Naive B cell (primary cell): ENCODE results near the gene GPD1. TPM values are rescaled to one million over a fixed set of nuclear protein-coding genes. Genes with fewer than 3 reads are reported as not detected.
A peak's percentile ranks its signal among the peaks of the same experiment; 100 is the strongest.

Experiments
- ATAC-seq, 2 donors: fragments of 150-1000 bp; cut with Tn5 transposase; 2 replicates each; pipeline ENCODE4 v1.10.0; 2021; ENCODE audit warnings: low read depth in 2 of 2, mild to moderate bottlenecking in 2 of 2, moderate library complexity in 2 of 2
- DNase-seq: peaks from one replicate; pipeline ENCODE4 v3.0.0; 2022
- H3K27ac Mint-ChIP-seq, 6 donors: one replicate each; pipeline ENCODE4 v1.8.0; 2020 to 2022; ENCODE audit warnings: mild to moderate bottlenecking in 6 of 6, mixed read lengths in 6 of 6, moderate library complexity in 5 of 6, inconsistent platforms in 2 of 6
- H3K27me3 Mint-ChIP-seq, 3 donors: one replicate each; pipeline ENCODE4 v1.8.0; 2021 to 2022; ENCODE audit warnings: mixed read lengths in 3 of 3, mild to moderate bottlenecking in 1 of 3
- H3K36me3 Mint-ChIP-seq, 2 donors: one replicate each; pipeline ENCODE4 v1.8.0; 2020 to 2022; ENCODE audit warnings: mixed read lengths in 2 of 2, inconsistent platforms in 1 of 2, mild to moderate bottlenecking in 1 of 2
- H3K4me1 Mint-ChIP-seq, 3 donors: one replicate each; pipeline ENCODE4 v1.8.0; 2020 to 2022; ENCODE audit warnings: mixed read lengths in 3 of 3, inconsistent platforms in 1 of 3, mild to moderate bottlenecking in 1 of 3, moderate library complexity in 1 of 3
- H3K4me3 Mint-ChIP-seq, 8 donors: one replicate each; pipeline ENCODE4 v1.8.0; 2020 to 2022; ENCODE audit warnings: mild to moderate bottlenecking in 8 of 8, mixed read lengths in 8 of 8, moderate library complexity in 8 of 8, inconsistent platforms in 2 of 8
- H3K9me3 Mint-ChIP-seq, 7 donors: one replicate each; pipeline ENCODE4 v1.8.0; 2020 to 2022; ENCODE audit warnings: mixed read lengths in 7 of 7, mild to moderate bottlenecking in 5 of 7, inconsistent platforms in 2 of 7, moderate library complexity in 1 of 7
- polyA plus RNA-seq, 6 donors: library from polyadenylated mRNA; unstranded; fragments of 300-500 nt; fragmentation: Illumina TruSeq; gene quantifications; one replicate each; pipeline ENCODE4 v1.2.3, GENCODE V29; 2021; ENCODE audit warnings: low read depth in 6 of 6

Gene GPD1
- polyA plus RNA-seq, 6 donors from 2014 or later, result not detected

DNA sequence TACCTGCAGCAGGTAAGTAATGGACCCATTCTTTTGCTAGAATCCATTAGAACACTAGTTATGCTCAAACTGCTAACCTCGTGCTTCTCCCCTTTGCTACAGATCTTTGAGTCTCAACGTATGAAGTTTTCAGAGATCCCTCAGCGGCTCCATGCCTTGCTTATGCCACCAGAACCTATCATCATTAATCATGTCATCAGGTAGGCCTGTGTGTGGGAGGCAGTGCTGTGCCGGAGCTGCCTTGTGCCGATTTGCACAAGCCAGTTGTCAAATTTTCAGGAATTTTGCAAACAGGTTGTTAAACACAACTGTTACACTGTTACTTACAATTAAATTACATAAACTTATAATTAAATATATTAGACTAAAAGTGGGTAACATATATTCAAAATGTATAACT, 13.4 kb upstream of the GPD1 start:
- H3K27me3 Mint-ChIP-seq, result no peaks in the 10 kb centered on the region
- H3K36me3 Mint-ChIP-seq, result peaks cover 5 to 7% of the 10 kb centered on the region in 2 donors
- H3K9me3 Mint-ChIP-seq, result no peaks in the 10 kb centered on the region
- no peak for ATAC-seq
- H3K27ac Mint-ChIP-seq, result no peak overlapping the region
- peaks cover 11 to 29% (median 27%) of the 10 kb centered on the region in 3 donors for H3K4me1 Mint-ChIP-seq
- H3K4me3 Mint-ChIP-seq, result no peak overlapping the region
- DNase-seq, result no peak

- peaks cover 32 to 43% of the 10 kb centered on the region in 2 donors for H3K36me3 Mint-ChIP-seq
- no peaks in the 10 kb centered on the region for H3K27me3 Mint-ChIP-seq
- no peak overlapping the region for H3K4me3 Mint-ChIP-seq
- DNase-seq, result no peak
- H3K4me1 Mint-ChIP-seq, result peaks cover 0 to 17% (median 7%) of the 10 kb centered on the region in 3 donors
- H3K9me3 Mint-ChIP-seq, result no peaks in the 10 kb centered on the region
- ATAC-seq, result no peak
- H3K27ac Mint-ChIP-seq, result peak overlapping the region in 1 of 6 donors; percentile 52
These were observed 5.9 kb upstream of the GPD1 start for GRCh38 chr12:50097952-50098351.

GRCh38 chr12:50099302-50100008, 4.4 kb upstream of the GPD1 start:
- H3K27ac Mint-ChIP-seq, result peak overlapping the region in 3 of 6 donors; percentile 10 to 59 (median 31)
- H3K27me3 Mint-ChIP-seq, result no peaks in the 10 kb centered on the region
- DNase-seq (no peak), ATAC-seq (no peak)
- H3K36me3 Mint-ChIP-seq, result peaks cover 32 to 43% of the 10 kb centered on the region in 2 donors
- H3K9me3 Mint-ChIP-seq, result no peaks in the 10 kb centered on the region
- no peak overlapping the region for H3K4me3 Mint-ChIP-seq
- H3K4me1 Mint-ChIP-seq, result peaks cover 0 to 17% (median 9%) of the 10 kb centered on the region in 3 donors

GRCh38 chr12:50100561-50100960, 3.2 kb upstream of the GPD1 start:
- H3K27me3 Mint-ChIP-seq, result no peaks in the 10 kb centered on the region
- peaks cover 0 to 20% (median 9%) of the 10 kb centered on the region in 3 donors for H3K4me1 Mint-ChIP-seq
- H3K9me3 Mint-ChIP-seq, result no peaks in the 10 kb centered on the region
- peaks cover 29 to 34% of the 10 kb centered on the region in 2 donors for H3K36me3 Mint-ChIP-seq
- DNase-seq, result no peak
- no peak for ATAC-seq
- no peak overlapping the region for H3K4me3 Mint-ChIP-seq
- H3K27ac Mint-ChIP-seq, result peak overlapping the region in 4 of 6 donors; percentile 10 to 82 (median 65)

- no peak overlapping the region for H3K4me3 Mint-ChIP-seq
- H3K27me3 Mint-ChIP-seq, result no peaks in the 10 kb centered on the region
- no peak for DNase-seq
- H3K27ac Mint-ChIP-seq, result peak overlapping the region in 1 of 6 donors; percentile 69
- peaks cover 3 to 23% (median 9%) of the 10 kb centered on the region in 3 donors for H3K4me1 Mint-ChIP-seq
- H3K36me3 Mint-ChIP-seq, result peaks cover 20 to 23% of the 10 kb centered on the region in 2 donors
- H3K9me3 Mint-ChIP-seq, result no peaks in the 10 kb centered on the region
- no peak for ATAC-seq
These were observed 2.1 kb upstream of the GPD1 start for GRCh38 chr12:50101663-50102062.

DNA sequence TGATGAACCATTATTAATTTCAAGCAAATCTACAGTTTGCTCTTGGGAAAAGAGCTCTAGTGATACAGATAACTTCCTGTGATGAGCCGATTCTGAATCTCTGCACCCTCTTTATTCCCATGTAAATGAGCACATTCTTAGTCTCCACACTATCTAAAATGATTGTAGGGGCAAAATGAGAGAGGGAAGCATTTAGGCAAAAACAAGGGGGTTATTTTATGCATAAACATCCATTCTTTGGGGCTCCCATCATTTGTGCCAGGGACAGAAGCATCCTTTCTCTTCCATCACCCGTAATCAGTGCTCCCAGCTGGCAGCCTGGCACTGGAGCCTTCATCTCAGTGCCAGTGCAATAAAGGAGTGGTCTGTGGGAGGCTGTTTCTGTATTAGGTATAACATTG, 1.7 kb upstream of the GPD1 start:
- Mint-ChIP-seq H3K4me1 (peaks cover 3 to 21% (median 9%) of the 10 kb centered on the region in 3 donors), H3K9me3 (no peaks in the 10 kb centered on the region), H3K27ac (no peak overlapping the region), H3K4me3 (no peak overlapping the region), H3K27me3 (no peaks in the 10 kb centered on the region), H3K36me3 (peaks cover 20 to 21% of the 10 kb centered on the region in 2 donors)
- ATAC-seq (no peak), DNase-seq (no peak)

DNA sequence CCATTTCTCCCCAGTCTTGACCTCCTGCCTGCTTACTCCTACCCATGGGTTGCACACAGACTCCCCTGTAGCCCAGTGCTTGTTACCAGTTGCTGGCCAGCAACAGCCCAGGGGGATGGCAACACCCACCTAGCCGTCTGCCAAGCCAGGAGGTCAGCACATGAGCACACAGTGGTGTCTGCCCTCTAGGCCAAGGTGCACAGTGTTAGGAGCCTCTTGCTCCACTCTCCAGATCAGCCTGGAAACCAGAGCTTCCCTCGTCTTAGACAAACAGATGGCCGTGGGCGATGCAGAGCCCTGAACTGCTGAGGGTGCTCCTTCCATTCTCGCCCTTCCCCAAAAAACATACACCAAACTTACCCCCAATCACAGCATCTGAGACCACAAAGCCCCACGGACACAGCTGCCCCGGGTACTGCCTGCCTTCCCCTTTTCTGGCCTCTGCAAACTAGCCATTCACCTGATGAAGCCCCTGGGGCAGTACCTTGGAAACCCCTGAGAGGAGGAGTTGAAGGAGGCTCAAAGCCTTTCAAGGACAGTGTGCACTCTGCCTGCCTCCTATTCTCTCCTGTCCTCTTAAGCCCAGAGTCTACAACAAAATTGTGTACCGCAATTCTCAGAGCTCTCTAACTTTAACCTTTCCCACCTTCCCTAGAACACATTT, 1.0 kb upstream of the GPD1 start:
- Mint-ChIP-seq H3K36me3 (peaks cover 20 to 21% of the 10 kb centered on the region in 2 donors), H3K27me3 (no peaks in the 10 kb centered on the region), H3K9me3 (no peaks in the 10 kb centered on the region), H3K4me1 (peaks cover 3 to 21% (median 9%) of the 10 kb centered on the region in 3 donors), H3K4me3 (no peak overlapping the region), H3K27ac (peak overlapping the region in 2 of 6 donors; percentile 10 to 56)
- DNase-seq (no peak), ATAC-seq (no peak)

GRCh38 chr12:50103351-50103750, 457 bp upstream of the GPD1 start:
- Mint-ChIP-seq H3K4me3 (no peak overlapping the region), H3K27ac (peak overlapping the region in 3 of 6 donors; percentile 10 to 66 (median 52)), H3K36me3 (peaks cover 20 to 21% of the 10 kb centered on the region in 2 donors), H3K9me3 (no peaks in the 10 kb centered on the region), H3K4me1 (peaks cover 5 to 23% (median 12%) of the 10 kb centered on the region in 3 donors), H3K27me3 (no peaks in the 10 kb centered on the region)
- DNase-seq, result no peak
- no peak for ATAC-seq

- Mint-ChIP-seq H3K9me3 (no peaks in the 10 kb centered on the region), H3K4me3 (no peak overlapping the region), H3K27ac (peak overlapping the region in 1 of 6 donors; percentile 42), H3K27me3 (no peaks in the 10 kb centered on the region), H3K36me3 (peaks cover 7 to 10% of the 10 kb centered on the region in 2 donors), H3K4me1 (peaks cover 18 to 29% (median 22%) of the 10 kb centered on the region in 3 donors)
- ATAC-seq (no peak), DNase-seq (no peak)
These were observed 884 bp downstream of the GPD1 start for GRCh38 chr12:50104417-50105366.

GRCh38 chr12:50105913-50106450, 2.2 kb downstream of the GPD1 start:
- DNase-seq, result no peak
- Mint-ChIP-seq H3K27me3 (no peaks in the 10 kb centered on the region), H3K4me3 (peak overlapping the region in 1 of 8 donors; percentile 19), H3K4me1 (peaks cover 30 to 35% (median 31%) of the 10 kb centered on the region in 3 donors), H3K27ac (peak overlapping the region in 2 of 6 donors; percentile 10 to 88), H3K36me3 (no peaks in the 10 kb centered on the region), H3K9me3 (no peaks in the 10 kb centered on the region)
- ATAC-seq, result no peak

- Mint-ChIP-seq H3K4me3 (no peak overlapping the region), H3K27me3 (no peaks in the 10 kb centered on the region), H3K36me3 (no peaks in the 10 kb centered on the region), H3K27ac (no peak overlapping the region), H3K9me3 (no peaks in the 10 kb centered on the region), H3K4me1 (peaks cover 34 to 42% (median 40%) of the 10 kb centered on the region in 3 donors)
- no peak for DNase-seq
- no peak for ATAC-seq
These were observed 3.1 kb downstream of the GPD1 start for GRCh38 chr12:50106907-50107306.

- no peaks in the 10 kb centered on the region for H3K36me3 Mint-ChIP-seq
- DNase-seq, result no peak
- no peak for ATAC-seq
- H3K4me3 Mint-ChIP-seq, result no peak overlapping the region
- H3K27ac Mint-ChIP-seq, result peak overlapping the region in 5 of 6 donors; percentile 72 to 97 (median 82)
- H3K27me3 Mint-ChIP-seq, result no peaks in the 10 kb centered on the region
- H3K9me3 Mint-ChIP-seq, result no peaks in the 10 kb centered on the region
- H3K4me1 Mint-ChIP-seq, result peaks cover 36 to 48% (median 47%) of the 10 kb centered on the region in 3 donors
These were observed 3.8 kb downstream of the GPD1 start for GRCh38 chr12:50107416-50108268.
